ENCODE results near the gene SYT8. TPM values are rescaled to one million over a fixed set of nuclear protein-coding genes. Genes with fewer than 3 reads are reported as not detected.

The SYT8 gene
- total and polyA plus RNA-seq, 2 experiments from 2014 or later: not detected

DNA sequence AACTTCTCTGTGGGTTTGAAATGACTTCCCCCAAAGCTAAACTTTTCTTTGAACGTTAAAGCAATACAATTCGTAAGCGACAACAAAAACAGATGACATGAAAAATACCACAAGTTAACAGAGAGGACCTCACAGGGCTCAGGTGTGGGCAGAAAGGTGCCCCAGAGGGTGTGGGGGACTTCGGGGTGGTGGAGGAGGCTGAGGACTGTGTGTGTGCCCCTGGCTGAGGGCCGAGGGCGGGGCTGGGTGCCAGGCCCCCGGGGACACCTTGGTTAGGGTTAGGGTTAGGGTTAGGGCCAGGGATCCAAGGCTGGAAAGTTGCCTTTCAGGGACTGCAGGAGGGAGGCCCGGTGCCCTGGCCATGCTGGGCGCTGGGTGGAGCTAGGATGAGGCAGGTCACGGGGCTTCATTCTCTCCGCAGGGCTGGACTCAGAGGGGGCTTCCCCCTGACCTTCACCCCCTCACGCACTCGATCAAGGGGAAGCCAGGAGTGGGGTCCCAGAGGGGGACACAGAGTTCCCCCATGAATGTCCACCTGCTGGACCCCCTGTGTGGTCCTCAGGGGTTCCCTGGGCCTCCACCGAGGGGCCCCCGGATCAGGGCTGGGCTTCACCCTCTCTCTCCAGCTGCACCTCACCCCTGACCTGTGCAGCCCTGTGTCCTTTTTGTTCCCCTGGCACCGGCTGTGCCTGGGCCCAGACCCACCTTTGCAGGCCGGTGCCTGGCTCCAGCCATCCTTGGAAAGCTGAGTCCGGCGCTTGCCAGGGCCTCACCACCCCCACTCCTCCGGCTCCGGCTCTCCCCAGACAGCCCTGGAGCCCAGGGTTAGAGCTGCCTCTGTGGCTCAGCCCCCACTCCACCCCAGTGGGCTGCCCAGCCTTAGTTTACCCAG lies 11.0 kb downstream of the SYT8 start:
- Histone ChIP-seq H3K4me1 (ENCODE audit: low read depth) (peaks cover 21% of the 10 kb centered on the region), H3K27ac (no peak overlapping the region), H3K27me3 (no peaks in the 10 kb centered on the region), H3K9me3 (ENCODE audit: low read depth) (no peaks in the 10 kb centered on the region), H3K4me3 (no peak overlapping the region), H3K36me3 (no peaks in the 10 kb centered on the region)
- DNase-seq (ENCODE audit: low read depth in 1 of 2, low spot score in 1 of 2): no peak
- TF ChIP-seq, protein P1, sequence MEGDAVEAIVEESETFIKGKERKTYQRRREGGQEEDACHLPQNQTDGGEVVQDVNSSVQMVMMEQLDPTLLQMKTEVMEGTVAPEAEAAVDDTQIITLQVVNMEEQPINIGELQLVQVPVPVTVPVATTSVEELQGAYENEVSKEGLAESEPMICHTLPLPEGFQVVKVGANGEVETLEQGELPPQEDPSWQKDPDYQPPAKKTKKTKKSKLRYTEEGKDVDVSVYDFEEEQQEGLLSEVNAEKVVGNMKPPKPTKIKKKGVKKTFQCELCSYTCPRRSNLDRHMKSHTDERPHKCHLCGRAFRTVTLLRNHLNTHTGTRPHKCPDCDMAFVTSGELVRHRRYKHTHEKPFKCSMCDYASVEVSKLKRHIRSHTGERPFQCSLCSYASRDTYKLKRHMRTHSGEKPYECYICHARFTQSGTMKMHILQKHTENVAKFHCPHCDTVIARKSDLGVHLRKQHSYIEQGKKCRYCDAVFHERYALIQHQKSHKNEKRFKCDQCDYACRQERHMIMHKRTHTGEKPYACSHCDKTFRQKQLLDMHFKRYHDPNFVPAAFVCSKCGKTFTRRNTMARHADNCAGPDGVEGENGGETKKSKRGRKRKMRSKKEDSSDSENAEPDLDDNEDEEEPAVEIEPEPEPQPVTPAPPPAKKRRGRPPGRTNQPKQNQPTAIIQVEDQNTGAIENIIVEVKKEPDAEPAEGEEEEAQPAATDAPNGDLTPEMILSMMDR (IDR thresholded peaks at IDR 0.05; ENCODE audit: low read depth, low read length): no peak

DNA sequence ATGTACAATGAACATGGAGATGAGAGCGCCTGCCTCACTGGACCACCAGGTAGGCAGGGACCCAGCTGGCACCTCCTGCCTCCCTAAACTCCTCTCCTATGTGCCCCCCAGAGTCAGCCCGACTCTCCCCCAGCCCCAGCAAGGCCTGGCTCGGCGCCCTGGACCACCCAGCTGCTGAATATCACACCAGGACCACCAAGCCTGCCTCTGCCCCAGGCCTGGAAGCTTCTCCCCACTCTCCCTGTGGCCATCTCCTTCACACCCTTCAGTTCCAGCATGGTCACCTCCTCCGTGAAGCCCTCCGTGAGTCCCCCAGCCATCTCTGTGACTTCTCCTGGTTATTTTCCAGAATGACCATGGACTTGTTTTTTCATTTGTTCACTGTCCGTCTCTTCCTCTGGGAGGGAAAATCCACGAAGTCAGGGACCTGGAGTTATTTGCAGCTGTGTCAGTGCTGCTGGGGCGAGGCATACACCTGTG lies 11.7 kb downstream of the SYT8 start:
- TF ChIP-seq, protein P1 (IDR thresholded peaks at IDR 0.05; ENCODE audit: low read depth, low read length): no peak
- Histone ChIP-seq H3K4me1 (ENCODE audit: low read depth) (peaks cover 21% of the 10 kb centered on the region), H3K27ac (no peak overlapping the region), H3K9me3 (ENCODE audit: low read depth) (no peaks in the 10 kb centered on the region), H3K4me3 (no peak overlapping the region), H3K27me3 (no peaks in the 10 kb centered on the region), H3K36me3 (no peaks in the 10 kb centered on the region)
- DNase-seq (ENCODE audit: low read depth in 1 of 2, low spot score in 1 of 2): no peak

DNA sequence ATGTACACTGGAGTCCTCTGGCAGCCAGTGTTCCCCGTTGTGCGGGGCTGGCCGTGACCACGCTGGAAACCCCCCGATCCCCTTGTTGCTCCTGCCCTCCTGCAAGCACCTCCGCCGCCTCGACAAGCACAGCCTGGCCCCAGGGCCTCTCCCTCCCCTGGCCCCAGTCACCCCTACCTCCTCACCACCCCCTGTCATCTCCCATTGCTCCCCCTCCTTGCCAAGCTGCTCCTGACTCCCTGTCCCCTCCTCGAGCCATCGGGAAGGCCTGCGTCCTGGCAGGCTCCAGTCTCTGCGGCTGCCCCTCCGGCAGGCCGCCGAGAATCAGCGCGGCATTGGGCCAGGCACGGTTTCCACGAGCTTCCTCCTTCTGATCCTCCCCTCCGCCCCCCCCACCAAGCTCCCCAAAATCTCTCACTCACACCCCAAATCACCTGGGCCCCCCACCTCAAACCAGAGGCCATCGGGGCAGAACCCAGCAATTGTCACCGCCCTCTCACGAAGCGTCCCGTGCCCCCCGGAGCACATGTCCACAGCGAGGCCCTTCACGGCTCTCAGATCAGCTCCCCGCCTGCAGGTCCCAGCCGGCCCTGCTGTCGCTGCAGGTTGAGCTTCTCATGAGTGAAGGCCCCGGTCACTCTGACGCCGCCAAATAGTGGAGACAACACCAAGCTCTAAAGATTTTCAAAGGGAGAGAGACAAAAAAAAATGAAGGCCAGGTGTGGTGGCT lies 12.4 kb downstream of the SYT8 start:
- no peaks in the 10 kb centered on the region for H3K9me3 ChIP-seq (ENCODE audit: low read depth)
- DNase-seq (ENCODE audit: low read depth in 1 of 2, low spot score in 1 of 2): no peak
- no peaks in the 10 kb centered on the region for H3K27me3 ChIP-seq
- H3K27ac ChIP-seq: no peak overlapping the region
- H3K36me3 ChIP-seq: no peaks in the 10 kb centered on the region
- TF ChIP-seq, protein P1 (IDR thresholded peaks at IDR 0.05; ENCODE audit: low read depth, low read length): no peak
- H3K4me3 ChIP-seq: no peak overlapping the region
- peaks cover 15% of the 10 kb centered on the region for H3K4me1 ChIP-seq (ENCODE audit: low read depth)

DNA sequence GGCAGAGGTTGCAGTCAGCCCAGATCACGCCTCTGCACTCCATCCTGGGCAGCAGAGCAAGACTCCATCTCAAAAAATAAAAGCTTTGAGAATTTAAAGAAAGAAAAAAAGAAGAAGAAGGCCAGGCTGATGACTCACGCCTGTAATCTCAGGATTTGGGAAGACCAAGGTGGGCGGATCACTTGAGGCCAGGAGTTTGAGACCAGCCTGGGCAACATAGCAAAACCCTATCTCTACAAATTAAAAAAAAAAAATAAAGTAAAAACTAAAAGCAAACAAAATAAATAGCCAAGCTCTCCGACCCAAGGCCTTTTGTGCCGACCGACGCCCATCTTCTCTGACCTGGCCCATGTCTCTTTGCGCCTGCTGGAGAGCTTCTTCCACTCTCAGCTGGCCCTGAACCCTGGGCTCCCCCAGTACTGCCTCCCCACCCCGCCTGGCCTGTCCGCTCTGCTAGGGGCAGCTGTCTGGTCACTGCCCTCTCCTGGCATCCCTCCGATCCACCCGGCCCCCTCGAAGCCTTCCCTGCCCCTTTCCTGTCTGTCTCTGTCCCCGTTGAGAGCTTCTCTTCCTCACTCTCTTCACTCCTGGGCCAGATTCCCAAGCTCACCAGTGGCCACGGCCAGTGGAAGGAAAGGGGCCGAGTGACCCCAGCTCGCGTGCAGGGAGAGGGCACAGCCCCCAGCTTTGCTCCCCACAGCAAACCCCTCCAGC lies 13.3 kb downstream of the SYT8 start:
- TF ChIP-seq, protein P1 (IDR thresholded peaks at IDR 0.05; ENCODE audit: low read depth, low read length): no peak
- Histone ChIP-seq H3K27ac (no peak overlapping the region), H3K27me3 (no peaks in the 10 kb centered on the region), H3K4me3 (no peak overlapping the region), H3K9me3 (ENCODE audit: low read depth) (no peaks in the 10 kb centered on the region), H3K36me3 (no peaks in the 10 kb centered on the region), H3K4me1 (ENCODE audit: low read depth) (peaks cover 7% of the 10 kb centered on the region)
- DNase-seq (ENCODE audit: low read depth in 1 of 2, low spot score in 1 of 2): peak in 1 of 2 donors; percentile 34

DNA sequence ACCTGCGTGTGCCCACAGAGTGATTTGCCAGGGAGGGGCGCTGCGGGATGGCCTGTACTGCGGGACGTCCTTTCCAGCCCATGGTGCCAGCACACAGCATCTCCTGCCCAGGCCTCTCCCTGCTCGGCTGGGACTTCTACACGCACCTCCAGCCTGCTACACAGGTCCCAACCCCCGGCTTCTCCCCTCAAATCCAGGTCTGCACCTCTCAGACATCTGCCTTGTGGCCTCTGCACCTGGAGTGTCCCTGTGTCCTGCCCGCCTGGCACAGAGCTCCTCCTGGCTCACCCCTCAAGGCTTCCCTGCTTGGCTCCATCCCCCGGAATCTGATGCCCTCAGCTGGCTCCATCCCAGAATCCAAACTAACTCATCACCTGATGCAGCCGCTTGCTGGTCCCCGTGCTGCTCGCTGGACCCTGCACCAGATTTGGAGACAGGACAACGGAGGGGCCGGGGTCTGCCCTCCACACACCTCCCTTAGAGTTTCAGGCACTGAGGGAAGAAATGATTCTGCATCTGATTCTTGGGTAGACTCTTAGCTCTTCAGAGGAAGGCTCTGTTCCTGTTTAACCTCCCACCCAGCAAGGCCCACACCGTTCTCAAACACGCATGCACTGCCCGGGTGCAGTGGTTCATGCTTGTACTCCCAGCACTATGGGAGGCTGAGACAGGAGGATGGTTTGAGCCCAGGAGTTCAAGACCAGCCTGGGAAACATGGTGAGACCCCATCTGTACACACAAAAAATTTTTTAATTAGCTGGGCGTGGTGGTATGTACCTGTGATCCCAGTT lies 14.0 kb downstream of the SYT8 start:
- TF ChIP-seq, protein P1 (IDR thresholded peaks at IDR 0.05; ENCODE audit: low read depth, low read length): no peak
- H3K27ac ChIP-seq: no peak overlapping the region
- no peaks in the 10 kb centered on the region for H3K36me3 ChIP-seq
- no peak for DNase-seq (ENCODE audit: low read depth in 1 of 2, low spot score in 1 of 2)
- peaks cover 7% of the 10 kb centered on the region for H3K4me1 ChIP-seq (ENCODE audit: low read depth)
- H3K4me3 ChIP-seq: no peak overlapping the region
- no peaks in the 10 kb centered on the region for H3K9me3 ChIP-seq (ENCODE audit: low read depth)
- no peaks in the 10 kb centered on the region for H3K27me3 ChIP-seq

Measured in cardiac muscle cell (in vitro differentiated cells and primary cell).